Transverse colon (tissue), 4 donors: ENCODE results near the gene TCERG1L. TPM values are rescaled to one million over a fixed set of nuclear protein-coding genes. Genes with fewer than 3 reads are reported as not detected.

Source experiments
- DNase-seq: peaks from one replicate; pipeline ENCODE4 v3.0.0-alpha.2; 2019
- H3K27ac ChIP-seq, 4 donors: fragments of 200-600 bp; sonication (generic); 2 replicates each; pipeline ENCODE4 v1.5.1; 2016 to 2018; ENCODE audit warnings: inconsistent platforms in 4 of 4
- H3K27me3 ChIP-seq: fragments of 200-600 bp; sonication (generic); 2 replicates; pipeline ENCODE4 v1.5.1; 2017; ENCODE audit warnings: inconsistent platforms
- H3K36me3 ChIP-seq, 4 donors: fragments of 200-600 bp; sonication (generic); 2 replicates each; pipeline ENCODE4 v1.5.1; 2017 to 2019; ENCODE audit warnings: inconsistent platforms in 4 of 4
- H3K4me1 ChIP-seq, 4 donors: fragments of 200-600 bp; sonication (generic); 2 replicates each; pipeline ENCODE4 v1.5.1; 2017 to 2020; ENCODE audit warnings: inconsistent platforms in 4 of 4
- H3K4me3 ChIP-seq, 4 donors: fragments of 200-600 bp; sonication (generic); 1 replicate in 1 of 4; 2 replicates in 3 of 4; pipeline versions ENCODE4 v1.5.1 to v1.6.1; 2017 to 2019; ENCODE audit warnings: inconsistent platforms in 4 of 4
- H3K9me3 ChIP-seq, 2 donors: fragments of 200-600 bp; sonication (generic); 2 replicates each; pipeline ENCODE4 v1.5.1; 2017 to 2019; ENCODE audit warnings: inconsistent platforms in 2 of 2
- EP300 ChIP-seq: sonication (generic); formaldehyde crosslinking; IDR thresholded peaks from one replicate; pipeline ENCODE4 v1.6.1; 2017; ENCODE audit warnings: antibody characterized with exemption, low read depth
- POLR2A ChIP-seq: fragments of 450-650 bp; IDR thresholded peaks from one replicate; pipeline ENCODE4 v1.6.1; 2016; ENCODE audit warnings: antibody characterized with exemption, mild to moderate bottlenecking, moderate library complexity
- POLR2AphosphoS5 ChIP-seq, 3 donors: sonication (generic); formaldehyde crosslinking; IDR thresholded peaks; one replicate each; pipeline ENCODE4 v1.6.1; 2016; ENCODE audit warnings: antibody characterized with exemption in 3 of 3
- WGBS, 2 donors: methylation state at CpG; one replicate each; pipeline ENCODE4 v1.1.5; 2018; ENCODE audit warnings: low coverage in 1 of 2; 5-methylcytosine and 5-hydroxymethylcytosine counted together
- in situ Hi-C, 4 donors: fragments of 200-750 bp; cut with MboI; loops; one replicate each; pipeline versions ENCODE4 v1.15.0 to v1.15.1; 2017; ENCODE audit warnings: low sequenced_read_pairs in 3 of 4, low pct_ligation_motif_present in 1 of 4, low pct_unique_long_range_greater_than_20kb in 1 of 4
- intact Hi-C: fragments of 100-400 bp; cut with DNase I; formaldehyde crosslinking; loops from one replicate; pipeline ENCODE4 v1.15.1; 2023; ENCODE audit warnings: low total_unique reads
- total RNA-seq, 4 donors: library from RNA; depleted of rRNA; stranded (reverse); fragments of >200 nt; gene quantifications; one replicate each; pipeline ENCODE4 v1.1.0, GENCODE V29; 2016
- TF ChIP-seq, protein P1 (sequence below), 5 experiments: fragments of 200-600 bp in 3 of 5; fragments of 450-650 bp in 2 of 5; sonication (generic) in 3 of 5; IDR thresholded peaks; 1 replicate in 2 of 5; 2 replicates in 3 of 5; pipeline ENCODE4 v1.5.1; 2016 to 2017; ENCODE audit warnings: antibody characterized with exemption in 5 of 5, inconsistent platforms in 3 of 5, mild to moderate bottlenecking in 2 of 5, moderate library complexity in 1 of 5

TCERG1L gene
- total RNA-seq, 4 donors from 2014 or later: 0.16 TPM; not detected in 3

DNA sequence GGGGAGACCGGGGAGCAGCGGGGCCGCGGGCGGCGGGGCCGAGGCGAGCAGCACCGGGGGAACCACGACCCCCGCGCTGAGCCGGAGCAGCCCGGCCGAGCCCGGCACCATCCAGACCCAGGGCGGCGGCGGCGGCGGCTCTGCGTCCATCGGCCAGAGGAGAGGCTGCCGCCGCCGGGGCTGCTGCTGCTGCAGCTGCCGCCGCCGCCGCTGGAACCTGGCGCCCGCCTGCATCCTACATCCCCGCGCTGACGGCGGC, 190 bp downstream of the TCERG1L start:
- Histone ChIP-seq H3K4me1 (peaks cover 0 to 11% (median 5%) of the 10 kb centered on the region in 4 donors), H3K36me3 (no peaks in the 10 kb centered on the region), H3K4me3 (peak overlapping the region in 1 of 4 donors; percentile 6), H3K9me3 (no peaks in the 10 kb centered on the region), H3K27me3 (peaks cover 60% of the 10 kb centered on the region), H3K27ac (no peak overlapping the region)
- WGBS, 2 donors: no CpG with 5 or more reads among the region's 36 CpGs
- in situ Hi-C loops: no loop called here
- TF ChIP-seq POLR2A (no peak), POLR2AphosphoS5 (IDR thresholded peaks at IDR 0.05) (no peak)
- TF ChIP-seq, protein P1, sequence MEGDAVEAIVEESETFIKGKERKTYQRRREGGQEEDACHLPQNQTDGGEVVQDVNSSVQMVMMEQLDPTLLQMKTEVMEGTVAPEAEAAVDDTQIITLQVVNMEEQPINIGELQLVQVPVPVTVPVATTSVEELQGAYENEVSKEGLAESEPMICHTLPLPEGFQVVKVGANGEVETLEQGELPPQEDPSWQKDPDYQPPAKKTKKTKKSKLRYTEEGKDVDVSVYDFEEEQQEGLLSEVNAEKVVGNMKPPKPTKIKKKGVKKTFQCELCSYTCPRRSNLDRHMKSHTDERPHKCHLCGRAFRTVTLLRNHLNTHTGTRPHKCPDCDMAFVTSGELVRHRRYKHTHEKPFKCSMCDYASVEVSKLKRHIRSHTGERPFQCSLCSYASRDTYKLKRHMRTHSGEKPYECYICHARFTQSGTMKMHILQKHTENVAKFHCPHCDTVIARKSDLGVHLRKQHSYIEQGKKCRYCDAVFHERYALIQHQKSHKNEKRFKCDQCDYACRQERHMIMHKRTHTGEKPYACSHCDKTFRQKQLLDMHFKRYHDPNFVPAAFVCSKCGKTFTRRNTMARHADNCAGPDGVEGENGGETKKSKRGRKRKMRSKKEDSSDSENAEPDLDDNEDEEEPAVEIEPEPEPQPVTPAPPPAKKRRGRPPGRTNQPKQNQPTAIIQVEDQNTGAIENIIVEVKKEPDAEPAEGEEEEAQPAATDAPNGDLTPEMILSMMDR (IDR thresholded peaks at IDR 0.05): no peak
- no peak for DNase-seq
- intact Hi-C loops: no loop called here

DNA sequence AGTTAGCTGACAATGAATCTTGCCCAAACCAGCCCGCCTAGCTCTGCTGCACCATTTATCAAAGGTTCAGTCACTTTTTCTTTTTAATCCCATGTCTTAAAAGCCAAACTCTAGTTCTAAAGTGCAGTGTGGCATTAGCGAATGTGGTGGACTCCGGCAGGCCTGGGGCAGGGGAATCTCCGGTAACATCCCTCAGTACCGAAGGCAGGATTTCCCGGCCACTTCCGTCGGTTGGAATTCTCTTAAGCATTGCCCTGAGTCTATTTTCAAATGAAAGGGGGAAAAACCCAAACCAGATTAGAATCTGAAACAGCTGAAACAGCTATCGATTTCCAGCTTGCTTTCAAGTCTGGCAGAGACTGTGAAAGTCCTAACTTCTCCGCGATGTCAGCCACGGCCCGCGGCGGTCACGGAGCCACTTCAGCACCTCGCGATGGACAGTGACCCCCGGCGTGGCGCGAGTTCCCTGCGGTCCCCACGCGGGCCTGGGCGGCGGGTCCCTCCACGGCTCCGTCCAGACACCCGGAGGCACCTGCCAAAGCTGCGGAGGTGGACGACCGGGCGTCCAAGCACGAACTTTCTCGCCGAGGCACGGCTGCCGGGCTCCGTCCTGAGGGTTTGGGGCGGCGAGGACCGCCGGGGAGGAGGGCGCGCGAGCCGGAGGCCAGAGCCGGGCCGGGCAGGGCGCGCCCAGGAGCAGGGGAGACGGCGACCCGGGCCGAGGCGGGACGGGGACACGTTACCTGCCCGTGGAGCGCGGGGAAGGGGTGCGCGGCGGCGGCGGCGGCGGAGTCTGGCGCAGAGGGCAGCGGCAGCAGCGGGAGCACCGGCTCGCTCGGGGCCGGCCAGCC, 745 bp downstream of the TCERG1L start:
- TF ChIP-seq, protein P1 (IDR thresholded peaks at IDR 0.05): no peak
- no peak for TF ChIP-seq EP300
- TF ChIP-seq POLR2A: no peak
- TF ChIP-seq POLR2AphosphoS5 (IDR thresholded peaks at IDR 0.05): no peak
- H3K4me1 ChIP-seq: peaks cover 0 to 11% (median 5%) of the 10 kb centered on the region in 4 donors
- no peak overlapping the region for H3K27ac ChIP-seq
- peaks cover 60% of the 10 kb centered on the region for H3K27me3 ChIP-seq
- H3K4me3 ChIP-seq: peak overlapping the region in 1 of 4 donors; percentile 6
- no peaks in the 10 kb centered on the region for H3K36me3 ChIP-seq
- WGBS, 2 donors: 16 to 23% methylated on average over 5 to 51 of the region's 76 CpGs
- in situ Hi-C loops (no loop called here), intact Hi-C loops (no loop called here)
- no peaks in the 10 kb centered on the region for H3K9me3 ChIP-seq
- DNase-seq: no peak

- DNase-seq: no peak
- Histone ChIP-seq H3K27me3 (peaks cover 60% of the 10 kb centered on the region), H3K4me1 (peaks cover 0 to 11% (median 5%) of the 10 kb centered on the region in 4 donors), H3K9me3 (no peaks in the 10 kb centered on the region), H3K36me3 (no peaks in the 10 kb centered on the region), H3K4me3 (no peak overlapping the region), H3K27ac (no peak overlapping the region)
- intact Hi-C loops: no loop called here
- no peak for TF ChIP-seq EP300
- TF ChIP-seq, protein P1 (IDR thresholded peaks at IDR 0.05): peak in 1 of 5 experiments; percentile 15
- 4 to 13% methylated on average over 2 to 4 of the region's 4 CpGs for WGBS, 2 donors
- in situ Hi-C loops: no loop called here
Measured at GRCh38 chr10:131310142-131310541, 1.4 kb downstream of the TCERG1L start.

DNA sequence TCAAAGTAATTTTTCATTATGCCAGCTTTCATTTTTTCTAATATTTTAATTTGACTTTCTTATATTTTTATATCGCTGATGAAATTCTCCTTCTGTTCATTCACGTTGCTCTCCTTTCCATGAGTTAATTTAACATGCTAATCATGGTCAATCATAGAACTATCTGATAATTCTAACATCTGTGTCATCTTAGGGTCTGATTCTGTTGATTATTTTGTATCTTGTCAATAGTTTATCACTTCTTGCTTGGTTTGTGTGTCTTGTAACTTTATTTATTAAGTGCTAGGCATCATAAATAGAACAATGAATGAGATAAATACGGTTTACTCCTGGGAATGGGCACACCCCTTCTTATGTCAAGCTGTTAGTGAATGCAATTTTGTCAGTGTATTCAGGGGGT, 11.0 kb downstream of the TCERG1L start:
- no peak overlapping the region for H3K27ac ChIP-seq
- in situ Hi-C loops (no loop called here), intact Hi-C loops (no loop called here)

More for the DNA sequence above, 11.0 kb downstream of the TCERG1L start:
- 47 to 63% methylated on average over 3 of the region's 3 CpGs for WGBS, 2 donors
- H3K27me3 ChIP-seq: peaks cover 4% of the 10 kb centered on the region
- peaks cover 7 to 21% of the 10 kb centered on the region in 2 donors for H3K9me3 ChIP-seq
- no peaks in the 10 kb centered on the region for H3K4me1 ChIP-seq
- H3K4me3 ChIP-seq: no peak overlapping the region
- no peaks in the 10 kb centered on the region for H3K36me3 ChIP-seq
- no peak for DNase-seq
- no peak for TF ChIP-seq POLR2A
- no peak for TF ChIP-seq EP300
- TF ChIP-seq, protein P1 (IDR thresholded peaks at IDR 0.05): no peak
- no peak for TF ChIP-seq POLR2AphosphoS5 (IDR thresholded peaks at IDR 0.05)
